Measurements from ENCODE around the gene KCNJ9. TPM values are rescaled to one million over a fixed set of nuclear protein-coding genes. Genes with fewer than 3 reads are reported as not detected.

The KCNJ9 gene
- total RNA-seq, 3 donors from 2014 or later (not counting 1 experiment from before 2014, with no cell fraction given), result not detected

DNA sequence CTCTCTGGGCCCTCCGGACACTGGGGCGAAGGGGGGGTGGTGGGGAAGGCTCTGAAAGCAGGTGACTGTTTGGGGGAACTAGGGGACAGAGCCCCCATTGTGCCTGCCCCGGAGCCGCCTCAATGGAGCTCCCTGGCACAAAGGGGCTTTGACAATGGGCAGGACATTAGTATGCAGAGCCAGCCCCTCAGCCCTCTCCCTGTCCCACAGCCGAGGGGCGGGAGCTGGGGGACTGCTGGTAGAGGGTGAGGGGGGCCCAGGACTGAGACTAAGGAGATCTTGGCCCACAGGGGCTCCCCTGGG is 19.2 kb upstream of the KCNJ9 start:
- Mint-ChIP-seq H3K4me3 (no peak overlapping the region), H3K27me3 (ENCODE audit: low read depth in 2 of 2) (peaks cover 16 to 18% of the 10 kb centered on the region in 2 donors), H3K36me3 (no peaks in the 10 kb centered on the region), H3K4me1 (no peaks in the 10 kb centered on the region), H3K27ac (no peak overlapping the region), H3K9me3 (no peaks in the 10 kb centered on the region)
- Histone ChIP-seq H3K4me3 (ENCODE audit: low read length) (no peak overlapping the region), H3K4me1 (ENCODE audit: control insufficient read depth, insufficient read depth, low read length) (no peaks in the 10 kb centered on the region), H3K27me3 (ENCODE audit: control insufficient read depth, insufficient read depth, low read length) (no peaks in the 10 kb centered on the region), H3K27ac (ENCODE audit: low read length) (no peak overlapping the region), H3K9me3 (ENCODE audit: control insufficient read depth, insufficient read depth, low read length) (no peaks in the 10 kb centered on the region), H3K36me3 (ENCODE audit: control insufficient read depth, insufficient read depth, low read length) (no peaks in the 10 kb centered on the region)
- no peak for ATAC-seq
- TF ChIP-seq, protein P1, sequence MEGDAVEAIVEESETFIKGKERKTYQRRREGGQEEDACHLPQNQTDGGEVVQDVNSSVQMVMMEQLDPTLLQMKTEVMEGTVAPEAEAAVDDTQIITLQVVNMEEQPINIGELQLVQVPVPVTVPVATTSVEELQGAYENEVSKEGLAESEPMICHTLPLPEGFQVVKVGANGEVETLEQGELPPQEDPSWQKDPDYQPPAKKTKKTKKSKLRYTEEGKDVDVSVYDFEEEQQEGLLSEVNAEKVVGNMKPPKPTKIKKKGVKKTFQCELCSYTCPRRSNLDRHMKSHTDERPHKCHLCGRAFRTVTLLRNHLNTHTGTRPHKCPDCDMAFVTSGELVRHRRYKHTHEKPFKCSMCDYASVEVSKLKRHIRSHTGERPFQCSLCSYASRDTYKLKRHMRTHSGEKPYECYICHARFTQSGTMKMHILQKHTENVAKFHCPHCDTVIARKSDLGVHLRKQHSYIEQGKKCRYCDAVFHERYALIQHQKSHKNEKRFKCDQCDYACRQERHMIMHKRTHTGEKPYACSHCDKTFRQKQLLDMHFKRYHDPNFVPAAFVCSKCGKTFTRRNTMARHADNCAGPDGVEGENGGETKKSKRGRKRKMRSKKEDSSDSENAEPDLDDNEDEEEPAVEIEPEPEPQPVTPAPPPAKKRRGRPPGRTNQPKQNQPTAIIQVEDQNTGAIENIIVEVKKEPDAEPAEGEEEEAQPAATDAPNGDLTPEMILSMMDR (IDR thresholded peaks at IDR 0.05), result no peak
- DNase-seq, result no peak
- intact Hi-C loops (cut with micrococcal nuclease), result no loop called here
- WGBS (ENCODE audit: insufficient coverage), result 78% methylated on average over 6 of the region's 6 CpGs

GRCh38 chr1:160063176-160063575 is 18.2 kb upstream of the KCNJ9 start:
- TF ChIP-seq, protein P1 (IDR thresholded peaks at IDR 0.05), result no peak
- WGBS (ENCODE audit: insufficient coverage), result 88% methylated on average over 5 of the region's 5 CpGs
- Histone ChIP-seq H3K27me3 (ENCODE audit: control insufficient read depth, insufficient read depth, low read length) (no peaks in the 10 kb centered on the region), H3K4me3 (ENCODE audit: low read length) (no peak overlapping the region), H3K27ac (ENCODE audit: low read length) (no peak overlapping the region), H3K4me1 (ENCODE audit: control insufficient read depth, insufficient read depth, low read length) (no peaks in the 10 kb centered on the region), H3K36me3 (ENCODE audit: control insufficient read depth, insufficient read depth, low read length) (no peaks in the 10 kb centered on the region), H3K9me3 (ENCODE audit: control insufficient read depth, insufficient read depth, low read length) (no peaks in the 10 kb centered on the region)
- Mint-ChIP-seq H3K4me3 (no peak overlapping the region), H3K36me3 (no peaks in the 10 kb centered on the region), H3K27ac (no peak overlapping the region), H3K4me1 (no peaks in the 10 kb centered on the region), H3K9me3 (no peaks in the 10 kb centered on the region), H3K27me3 (ENCODE audit: low read depth in 2 of 2) (peaks cover 16 to 18% of the 10 kb centered on the region in 2 donors)
- intact Hi-C loops (cut with micrococcal nuclease), result no loop called here
- no peak for ATAC-seq
- no peak for DNase-seq

GRCh38 chr1:160064164-160064563 is 17.2 kb upstream of the KCNJ9 start:
- ATAC-seq, result no peak
- DNase-seq, result no peak
- H3K27me3 ChIP-seq (ENCODE audit: control insufficient read depth, insufficient read depth, low read length), result no peaks in the 10 kb centered on the region
- Mint-ChIP-seq H3K4me1 (no peaks in the 10 kb centered on the region), H3K9me3 (no peaks in the 10 kb centered on the region), H3K4me3 (no peak overlapping the region), H3K27ac (no peak overlapping the region), H3K27me3 (ENCODE audit: low read depth in 2 of 2) (peaks cover 12 to 16% of the 10 kb centered on the region in 2 donors), H3K36me3 (no peaks in the 10 kb centered on the region)
- WGBS (ENCODE audit: insufficient coverage), result 94% methylated on average over 2 of the region's 3 CpGs
- no peaks in the 10 kb centered on the region for H3K4me1 ChIP-seq (ENCODE audit: control insufficient read depth, insufficient read depth, low read length)
- no peaks in the 10 kb centered on the region for H3K9me3 ChIP-seq (ENCODE audit: control insufficient read depth, insufficient read depth, low read length)
- intact Hi-C loops (cut with micrococcal nuclease), result no loop called here
- TF ChIP-seq, protein P1 (IDR thresholded peaks at IDR 0.05), result no peak
- no peak overlapping the region for H3K4me3 ChIP-seq (ENCODE audit: low read length)
- H3K27ac ChIP-seq (ENCODE audit: low read length), result no peak overlapping the region
- no peaks in the 10 kb centered on the region for H3K36me3 ChIP-seq (ENCODE audit: control insufficient read depth, insufficient read depth, low read length)

DNA sequence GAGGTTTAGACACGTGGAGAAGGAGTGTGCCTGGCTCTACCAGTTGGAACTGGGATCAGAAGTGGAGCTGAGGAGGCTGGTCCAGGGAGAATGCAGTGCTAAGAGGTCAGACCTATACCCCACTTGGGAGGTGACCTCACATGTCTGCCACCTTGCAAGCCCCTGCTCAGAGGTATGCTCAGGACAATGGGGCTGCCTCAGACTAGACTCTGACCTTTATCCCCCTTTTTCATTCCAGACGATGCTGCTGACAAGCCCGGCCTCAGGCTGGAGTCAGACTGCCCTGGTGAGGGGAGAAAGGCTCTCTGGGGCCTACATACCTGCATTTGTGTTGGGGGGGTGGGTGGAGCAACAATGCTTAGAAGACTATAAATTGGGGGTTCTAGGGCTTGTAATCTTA is 16.6 kb upstream of the KCNJ9 start:
- no peaks in the 10 kb centered on the region for H3K9me3 Mint-ChIP-seq
- DNase-seq, result no peak
- Histone ChIP-seq H3K4me3 (ENCODE audit: low read length) (no peak overlapping the region), H3K36me3 (ENCODE audit: control insufficient read depth, insufficient read depth, low read length) (no peaks in the 10 kb centered on the region), H3K9me3 (ENCODE audit: control insufficient read depth, insufficient read depth, low read length) (no peaks in the 10 kb centered on the region), H3K27ac (ENCODE audit: low read length) (no peak overlapping the region), H3K27me3 (ENCODE audit: control insufficient read depth, insufficient read depth, low read length) (peaks cover 2% of the 10 kb centered on the region), H3K4me1 (ENCODE audit: control insufficient read depth, insufficient read depth, low read length) (peaks cover 3% of the 10 kb centered on the region)
- ATAC-seq, result no peak
- no peak overlapping the region for H3K4me3 Mint-ChIP-seq
- intact Hi-C loops (cut with micrococcal nuclease), result no loop called here
- TF ChIP-seq, protein P1 (IDR thresholded peaks at IDR 0.05), result no peak
- H3K27me3 Mint-ChIP-seq (ENCODE audit: low read depth in 2 of 2), result peaks cover 7 to 19% of the 10 kb centered on the region in 2 donors
- H3K27ac Mint-ChIP-seq, result no peak overlapping the region
- H3K4me1 Mint-ChIP-seq, result peaks cover 0 to 3% of the 10 kb centered on the region in 2 donors
- no peaks in the 10 kb centered on the region for H3K36me3 Mint-ChIP-seq
- WGBS (ENCODE audit: insufficient coverage), result 70% methylated on average over 2 of the region's 3 CpGs
